ENCODE data around the gene NEUROG1.

NEUROG1 gene

DNA sequence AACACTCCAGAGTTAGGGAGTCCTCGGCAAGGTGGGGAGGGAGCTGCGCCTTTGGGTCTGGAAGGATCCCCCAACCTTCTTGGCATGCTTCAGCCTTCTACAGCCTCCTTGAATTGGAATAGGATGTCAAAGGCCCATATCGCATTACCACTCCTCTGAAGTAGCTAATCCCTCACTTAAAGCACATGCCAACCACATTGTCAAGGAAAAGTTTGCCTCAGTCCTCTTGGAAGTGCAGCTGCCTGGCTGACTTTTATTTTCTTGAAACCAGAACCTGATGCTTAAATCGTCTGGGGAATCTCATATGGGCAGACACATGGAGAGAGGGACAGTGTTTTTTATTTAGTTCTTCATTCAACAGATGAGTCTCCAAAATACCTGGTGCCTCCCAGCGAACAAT is 28.6 kb upstream of the NEUROG1 start:
- no peak for DNase-seq (ENCODE audit: low read depth, low spot score)

DNA sequence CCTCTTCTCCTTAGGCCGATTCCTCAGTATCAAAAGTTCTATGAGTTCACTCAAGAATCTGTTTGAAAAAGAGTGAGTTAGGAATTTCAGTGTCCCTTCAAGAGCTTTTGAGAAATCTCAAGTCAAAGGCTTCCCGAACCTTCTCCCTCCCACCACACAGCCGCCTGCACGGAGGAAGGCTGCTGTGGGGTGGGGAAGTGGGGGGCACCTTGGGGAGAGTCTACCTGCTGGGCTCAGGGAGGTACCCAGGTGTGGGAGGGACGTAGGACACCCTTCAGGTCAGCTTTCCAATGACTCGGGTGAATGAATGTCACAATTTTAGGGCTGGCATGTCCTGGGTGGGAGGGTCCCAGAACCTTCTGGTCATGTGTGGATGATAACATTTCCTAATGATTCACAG is 25.5 kb upstream of the NEUROG1 start:
- DNase-seq (ENCODE audit: low read depth, low spot score) = no peak

DNA sequence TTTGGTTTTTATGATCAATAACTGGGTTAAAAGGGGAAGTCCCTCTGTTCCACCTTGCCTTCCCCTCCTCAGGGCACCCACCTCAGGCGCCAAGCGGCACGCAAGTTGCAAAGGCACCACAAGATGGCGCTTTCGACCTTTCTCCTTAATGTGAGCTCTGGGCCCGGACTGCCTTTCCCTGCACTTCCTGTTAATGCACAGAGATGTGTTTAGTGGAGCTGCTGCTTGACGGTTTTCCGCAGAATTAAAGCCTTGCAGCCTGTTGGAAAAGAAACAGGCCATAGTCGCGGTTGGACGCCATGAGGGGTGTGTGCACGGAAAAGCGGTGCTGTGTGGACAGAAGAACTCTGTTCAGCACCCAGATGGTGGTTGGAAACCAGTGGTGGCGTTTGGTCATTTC is 25.1 kb upstream of the NEUROG1 start:
- no peak for DNase-seq (ENCODE audit: low read depth, low spot score)

DNA sequence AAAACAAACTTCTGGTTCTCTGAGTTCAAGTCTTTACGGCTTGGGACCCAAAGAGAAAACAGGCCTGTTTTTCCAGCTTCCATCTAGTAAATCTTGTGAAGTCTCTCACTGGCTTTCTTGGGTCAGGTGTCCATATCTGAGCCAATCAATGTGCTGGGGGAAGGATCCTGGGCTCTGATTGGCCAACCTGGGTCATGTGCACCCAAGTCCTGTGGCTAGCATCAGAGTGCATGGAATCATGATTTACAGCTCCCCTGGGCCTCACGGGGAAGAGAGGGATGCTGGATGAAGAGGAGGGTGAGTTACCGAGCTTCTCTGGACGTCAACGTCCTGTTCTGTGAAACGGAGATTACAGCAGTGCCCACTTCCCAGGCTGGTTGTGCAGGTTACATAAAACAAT is 23.6 kb upstream of the NEUROG1 start:
- no peak for DNase-seq (ENCODE audit: low read depth, low spot score)

DNA sequence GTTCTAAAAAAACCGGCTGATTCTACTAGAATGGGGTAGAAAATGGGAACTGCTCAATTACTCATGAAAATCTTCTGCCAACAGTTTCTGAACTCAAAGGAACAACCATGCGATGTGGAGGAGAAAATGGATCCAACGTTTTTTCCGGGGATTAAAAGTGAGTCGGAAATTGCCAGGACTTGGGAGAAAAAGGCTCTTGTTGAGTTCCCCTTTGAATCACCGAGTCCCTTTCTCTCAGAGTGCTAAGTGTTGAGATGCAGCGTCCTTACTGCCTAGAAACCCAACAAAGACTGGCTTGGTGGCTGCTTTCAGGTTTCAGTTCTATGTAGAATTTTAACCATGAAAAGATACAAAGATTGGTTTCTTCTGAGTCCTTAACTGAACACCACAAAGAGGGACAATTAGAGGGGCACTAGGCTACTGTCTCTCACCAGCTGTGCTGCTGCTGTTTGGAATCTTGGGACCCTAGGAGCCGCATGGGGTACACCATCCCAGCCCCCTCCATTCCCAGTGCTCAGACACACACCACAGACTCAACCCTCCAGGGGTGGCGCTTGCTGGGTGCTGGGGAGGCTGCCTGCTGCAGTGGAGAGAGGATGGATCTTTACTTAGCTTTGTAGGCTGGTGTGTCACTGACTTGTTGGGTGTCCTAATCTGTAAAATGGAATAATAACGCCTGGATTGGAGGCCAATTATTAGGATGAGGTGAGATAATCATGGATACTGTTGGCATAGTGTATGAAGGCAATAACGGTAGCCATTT is 21.5 kb upstream of the NEUROG1 start:
- DNase-seq (ENCODE audit: low read depth, low spot score) = no peak

DNA sequence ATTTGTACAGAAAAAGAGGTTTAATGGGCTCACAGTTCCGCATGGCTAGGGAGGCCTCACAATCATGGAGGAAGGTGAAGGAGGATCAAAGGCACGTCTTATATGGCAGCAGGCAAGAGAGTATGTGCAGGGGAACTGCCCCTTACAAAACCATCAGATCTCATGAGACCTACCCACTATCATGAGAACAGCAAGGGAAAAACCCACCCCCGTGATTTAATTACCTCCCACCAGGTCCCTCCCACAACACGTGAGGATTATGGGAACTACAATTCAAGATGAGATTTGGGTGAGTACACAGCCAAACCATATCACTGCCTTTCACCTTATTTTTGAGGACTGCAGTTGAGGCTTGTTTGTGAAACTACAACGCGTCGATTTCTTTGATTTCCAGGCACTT is 20.9 kb upstream of the NEUROG1 start:
- DNase-seq (ENCODE audit: low read depth, low spot score) = no peak

DNA sequence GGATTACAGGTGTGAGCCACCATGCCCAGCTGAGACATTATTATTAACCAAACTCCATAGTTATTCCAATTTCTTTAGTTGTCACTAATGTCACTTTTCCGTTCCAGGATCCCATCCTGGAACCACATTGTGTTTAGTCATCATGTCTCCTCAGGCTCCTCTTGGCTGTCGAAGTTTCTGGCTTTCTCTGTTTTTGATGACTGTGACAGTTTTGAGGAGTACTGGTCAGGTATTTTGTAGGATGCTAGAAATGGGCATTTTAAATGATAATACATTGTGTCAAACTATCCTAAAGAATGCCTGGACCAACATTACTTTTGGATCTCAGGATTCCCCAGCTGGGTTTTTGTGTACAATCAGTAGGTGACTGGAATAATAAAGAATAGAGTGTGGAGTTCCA is 19.8 kb upstream of the NEUROG1 start:
- no peak for DNase-seq (ENCODE audit: low read depth, low spot score)

DNA sequence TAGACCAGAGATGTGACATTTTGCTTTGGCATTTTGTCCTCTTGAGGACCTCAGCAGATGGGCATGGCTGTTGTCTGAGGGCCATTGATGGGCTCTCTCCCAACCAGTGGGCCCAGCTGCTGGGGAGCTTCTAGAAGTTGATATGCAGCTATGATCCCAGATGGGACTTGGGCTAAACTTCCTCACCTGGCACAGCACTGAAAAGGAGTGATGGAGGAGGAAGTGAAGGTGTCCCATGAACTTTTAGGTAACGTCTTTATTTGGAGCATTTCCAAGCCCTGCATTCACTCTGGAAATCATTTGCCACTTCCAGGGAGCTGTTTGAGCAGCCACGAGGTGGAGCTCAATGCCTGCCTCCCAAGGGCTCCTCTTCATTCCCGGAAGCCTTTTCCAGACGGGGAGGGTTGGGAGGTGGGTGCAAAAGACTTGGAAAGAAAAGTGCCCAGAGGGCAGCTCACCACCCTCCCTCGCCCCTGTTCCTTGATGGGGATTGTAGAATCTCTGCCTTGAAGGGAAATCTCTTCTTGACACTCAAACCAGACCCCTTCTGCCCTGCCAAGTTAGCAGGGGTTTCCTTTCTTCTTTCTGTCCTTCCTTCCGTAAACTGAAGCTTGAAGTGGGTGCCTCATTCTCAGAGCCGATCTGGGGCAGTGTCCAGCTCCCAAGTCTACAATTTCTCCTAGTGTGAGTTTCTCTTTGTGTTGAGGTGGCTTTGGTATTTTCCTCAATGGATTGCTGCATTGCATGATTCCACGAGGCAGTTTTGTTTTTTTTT is 18.1 kb upstream of the NEUROG1 start:
- no peak for DNase-seq (ENCODE audit: low read depth, low spot score)

DNA sequence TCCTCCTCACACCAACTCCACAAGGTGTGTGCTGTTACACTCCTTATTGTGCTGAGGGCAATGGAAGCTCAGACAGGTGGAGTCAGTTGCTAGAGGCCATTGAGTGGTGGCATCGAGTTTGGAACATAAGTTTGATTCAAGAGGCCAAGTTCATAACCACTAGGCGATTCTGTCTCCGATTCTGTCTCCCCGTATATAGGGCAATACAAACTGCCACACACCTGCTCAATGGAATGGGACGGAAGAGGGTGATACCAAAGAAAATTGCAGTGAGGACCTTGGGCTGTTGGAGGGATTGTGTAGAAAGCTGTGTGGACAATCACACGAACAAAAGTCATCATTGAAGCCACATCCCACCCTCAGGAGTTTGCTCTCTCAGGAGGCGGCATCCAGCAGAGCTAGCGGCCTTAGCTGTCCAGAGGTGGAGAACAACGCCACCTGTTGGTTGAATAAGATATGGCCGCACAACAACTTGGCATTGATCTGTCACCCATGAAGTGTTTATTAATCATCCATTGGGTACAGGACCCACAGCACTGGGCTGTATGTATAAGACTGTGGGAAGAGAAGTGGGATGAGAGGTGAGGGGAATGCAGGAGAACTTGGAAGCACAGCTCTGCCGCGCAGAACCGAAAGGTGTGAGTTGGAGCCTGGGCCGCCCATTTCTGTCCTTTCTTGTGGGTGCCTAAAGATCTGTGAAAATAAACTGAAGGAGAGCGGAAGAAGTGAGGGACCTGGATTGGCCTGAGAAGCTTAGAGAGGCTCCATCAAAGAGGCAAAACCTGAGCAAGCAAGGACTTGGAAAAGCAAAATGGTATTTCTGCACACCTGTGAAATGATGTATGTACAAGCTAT is 16.1 kb upstream of the NEUROG1 start:
- DNase-seq (ENCODE audit: low read depth, low spot score) = no peak

DNA sequence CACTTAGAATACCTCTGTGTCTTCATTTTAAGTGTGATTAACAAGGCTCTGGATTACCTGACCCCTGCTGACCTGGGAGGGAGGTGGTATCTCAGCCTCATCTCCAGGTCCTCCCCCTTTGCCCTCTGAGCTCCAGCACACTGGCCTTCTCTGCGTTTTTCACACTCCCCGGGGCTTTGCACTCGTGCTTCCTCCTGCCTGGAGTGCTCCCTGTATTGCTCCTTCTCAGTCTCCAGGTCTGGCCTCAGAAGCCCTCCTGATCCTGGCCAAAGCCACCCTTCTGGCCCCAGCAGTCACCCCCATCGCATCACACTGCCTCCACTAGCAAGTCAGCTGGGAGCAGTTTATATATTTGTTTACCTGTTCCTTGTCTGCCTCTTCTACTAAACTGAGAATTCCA is 13.6 kb upstream of the NEUROG1 start:
- no peak for DNase-seq (ENCODE audit: low read depth, low spot score)

DNA sequence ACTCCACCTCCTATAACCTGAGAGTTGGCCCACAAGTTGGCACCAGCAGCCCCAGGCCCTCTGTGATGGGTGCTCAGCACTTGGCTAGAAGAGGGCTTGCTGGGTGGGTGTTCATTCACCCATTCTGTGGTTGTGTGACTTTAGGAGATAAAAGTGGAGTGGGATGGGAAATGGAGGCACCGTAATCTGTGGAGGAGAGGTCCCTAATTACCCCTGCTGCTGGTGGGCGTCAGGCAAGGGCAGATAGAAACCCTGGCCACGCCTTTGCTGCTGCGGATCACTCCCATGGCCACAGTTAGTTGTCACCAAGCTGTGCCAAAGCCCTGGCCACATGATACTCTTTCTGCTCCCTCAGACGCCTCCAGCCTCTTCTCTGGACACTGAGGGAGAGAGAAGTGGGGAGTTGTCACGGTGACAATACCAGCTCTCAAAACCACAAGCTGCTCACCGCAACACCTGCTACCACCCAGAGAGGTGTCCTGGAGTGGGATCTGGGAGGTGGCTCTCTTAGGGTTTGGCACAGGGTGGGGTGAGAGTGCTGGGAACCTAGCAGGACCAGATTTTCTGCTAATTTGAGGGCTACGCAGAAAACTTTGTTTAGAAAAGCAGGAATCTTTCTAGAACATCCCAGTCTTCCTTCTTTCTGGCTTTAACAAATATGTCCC is 12.0 kb upstream of the NEUROG1 start:
- DNase-seq (ENCODE audit: low read depth, low spot score) = no peak

DNA sequence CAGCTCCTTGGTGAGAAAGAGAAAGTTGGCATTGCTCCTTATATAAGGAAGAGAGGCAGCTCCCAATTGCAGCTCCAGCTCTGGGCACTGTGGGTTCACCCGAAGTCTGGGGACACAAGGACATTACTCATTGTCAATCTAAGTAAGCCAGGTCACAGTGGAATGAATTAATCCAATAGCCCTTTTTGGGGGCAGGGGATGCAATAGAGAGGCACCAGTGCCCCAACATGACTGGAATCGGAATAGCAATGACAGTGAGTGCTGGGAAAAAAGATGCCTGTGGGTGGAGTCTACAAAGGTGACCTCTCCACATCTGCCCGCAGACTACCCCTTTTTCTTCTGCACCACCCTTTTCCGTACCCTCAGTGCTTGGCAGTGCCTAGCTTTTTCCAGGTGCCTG is 11.1 kb upstream of the NEUROG1 start:
- DNase-seq (ENCODE audit: low read depth, low spot score) = no peak

DNA sequence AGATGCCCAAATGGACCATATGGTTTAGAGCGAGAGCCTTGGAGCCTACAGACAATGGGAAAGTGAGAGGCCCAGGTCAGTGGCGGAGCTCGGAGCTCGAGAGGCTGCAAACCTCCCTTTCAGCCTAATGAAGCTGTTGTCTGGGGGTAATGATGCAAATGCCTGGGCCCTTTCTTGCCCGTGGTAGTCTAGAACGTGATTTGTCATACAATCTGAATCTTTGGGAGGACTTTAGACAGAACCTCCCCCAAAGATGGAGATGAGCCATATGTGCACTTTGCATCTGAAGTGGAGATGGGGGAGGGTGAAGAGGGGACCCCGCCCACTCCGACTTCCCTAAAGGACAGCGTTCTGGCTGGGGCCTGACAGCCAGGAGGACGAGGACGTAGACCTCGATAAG is 10.3 kb upstream of the NEUROG1 start:
- DNase-seq (ENCODE audit: low read depth, low spot score) = no peak

DNA sequence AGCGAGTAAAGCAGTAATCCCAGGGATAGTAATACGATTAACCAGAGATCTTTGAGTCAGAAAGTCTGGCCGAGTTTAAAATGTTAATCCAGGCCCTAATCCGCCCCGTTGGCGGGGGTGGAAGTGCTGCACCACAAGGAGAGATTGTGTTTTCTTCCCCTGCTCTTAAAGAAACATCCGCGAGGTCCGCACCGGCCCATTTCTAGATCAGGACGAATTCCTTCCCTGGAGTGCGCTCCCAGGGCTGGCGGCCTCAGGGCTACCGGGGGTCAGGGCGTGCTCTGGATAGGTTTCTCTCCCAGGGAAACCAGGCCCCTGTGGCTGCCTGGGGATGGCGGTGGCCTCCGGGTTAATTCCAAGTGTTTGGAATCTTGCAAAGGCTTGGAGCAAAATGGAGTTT is 9.3 kb upstream of the NEUROG1 start:
- no peak for DNase-seq (ENCODE audit: low read depth, low spot score)

DNA sequence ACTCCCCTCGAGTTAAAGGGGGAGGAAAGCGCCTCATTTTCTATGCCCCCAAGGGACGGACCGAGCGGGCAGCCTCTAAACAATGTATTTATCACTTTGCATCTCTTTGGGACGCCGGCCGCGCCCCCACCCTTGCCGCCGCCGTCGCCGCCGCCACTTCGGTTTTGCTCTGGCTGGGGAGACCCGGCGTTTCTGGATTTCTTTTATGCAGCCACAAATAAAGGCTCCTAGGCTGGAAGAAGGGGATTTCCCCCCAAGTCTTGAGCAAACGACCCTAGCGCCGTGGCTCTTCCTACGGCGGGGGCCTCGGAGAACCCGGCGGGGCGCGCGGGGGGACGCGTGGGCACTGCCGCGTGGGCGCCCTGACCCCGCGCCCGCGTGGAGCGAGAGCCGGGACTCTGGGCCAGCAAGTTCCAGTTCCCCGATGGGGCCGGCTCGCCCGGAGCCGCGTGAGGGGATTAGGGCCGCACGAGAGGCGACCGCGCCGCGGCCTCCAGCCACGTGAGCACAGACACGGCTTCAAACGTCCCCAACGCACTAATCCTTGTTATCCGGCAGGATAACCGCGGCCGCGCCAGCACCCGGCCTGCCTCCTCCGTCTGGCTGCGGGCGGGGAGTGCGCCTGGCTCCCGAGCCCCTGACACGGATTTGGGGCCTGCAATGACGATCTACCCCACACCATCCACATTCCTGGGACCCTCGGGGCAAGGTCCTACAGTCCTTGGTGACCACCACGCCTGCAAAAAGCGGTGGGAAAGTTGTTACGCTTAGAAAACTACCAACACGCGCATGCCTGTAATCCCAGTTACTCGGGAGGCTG is 7.9 kb upstream of the NEUROG1 start:
- no peak for DNase-seq (ENCODE audit: low read depth, low spot score)

DNA sequence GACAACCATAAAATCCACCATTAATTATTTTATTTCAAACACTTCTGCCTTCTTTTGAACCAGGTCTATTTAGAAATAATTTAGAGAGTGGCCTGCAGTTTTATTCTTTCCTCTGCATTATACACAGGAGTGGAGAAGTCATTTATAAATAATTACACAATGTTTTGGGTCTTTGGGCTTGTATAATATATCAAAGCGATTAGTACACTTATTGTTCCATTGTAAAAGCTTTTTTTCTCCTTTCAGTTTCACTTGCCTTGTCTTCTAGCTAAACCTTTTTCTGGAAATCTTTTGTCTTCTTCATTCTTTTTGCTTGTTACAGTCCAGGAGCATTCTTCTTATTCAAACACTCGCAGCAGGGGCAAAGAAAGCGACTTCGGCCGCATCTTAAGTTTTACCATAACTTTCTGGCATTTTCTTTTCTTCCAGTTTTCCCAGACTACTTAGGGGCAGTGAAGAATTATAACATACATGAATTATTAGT is 7.3 kb upstream of the NEUROG1 start:
- no peak for DNase-seq (ENCODE audit: low read depth, low spot score)

DNA sequence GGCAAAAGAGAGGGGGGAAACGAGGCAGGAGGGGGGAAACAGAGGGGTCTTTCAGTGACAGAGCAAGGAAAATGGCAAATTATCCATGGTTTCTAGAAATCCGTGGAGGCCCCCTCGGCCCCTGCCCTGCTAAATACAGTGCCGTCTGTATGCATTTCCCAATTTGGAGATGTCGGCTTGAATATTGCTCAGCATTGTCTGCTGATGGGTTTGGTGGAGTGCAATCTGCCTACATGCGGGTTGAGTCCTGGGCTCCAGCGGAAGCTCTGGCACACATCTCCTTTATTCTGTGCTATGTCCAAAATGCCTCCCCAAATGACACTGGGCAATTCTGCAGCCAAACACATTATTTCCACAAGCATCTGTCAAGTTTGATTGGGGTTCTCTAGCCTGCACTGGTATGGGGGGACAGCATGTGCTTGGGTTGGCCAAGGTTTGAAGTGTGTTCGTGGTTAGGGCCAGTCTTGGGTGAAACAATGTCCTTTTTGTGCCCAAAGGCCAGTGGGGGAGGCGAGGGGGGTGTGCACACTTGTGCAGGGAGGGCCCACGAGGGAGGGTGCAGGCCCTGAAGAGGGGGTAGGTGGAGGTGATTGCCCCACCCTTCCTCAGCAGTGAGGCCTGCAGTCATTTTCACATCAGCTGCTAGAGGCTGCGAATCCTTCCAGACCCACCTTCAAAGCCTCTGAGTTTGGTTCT is 6.2 kb upstream of the NEUROG1 start:
- DNase-seq (ENCODE audit: low read depth, low spot score) = no peak

DNA sequence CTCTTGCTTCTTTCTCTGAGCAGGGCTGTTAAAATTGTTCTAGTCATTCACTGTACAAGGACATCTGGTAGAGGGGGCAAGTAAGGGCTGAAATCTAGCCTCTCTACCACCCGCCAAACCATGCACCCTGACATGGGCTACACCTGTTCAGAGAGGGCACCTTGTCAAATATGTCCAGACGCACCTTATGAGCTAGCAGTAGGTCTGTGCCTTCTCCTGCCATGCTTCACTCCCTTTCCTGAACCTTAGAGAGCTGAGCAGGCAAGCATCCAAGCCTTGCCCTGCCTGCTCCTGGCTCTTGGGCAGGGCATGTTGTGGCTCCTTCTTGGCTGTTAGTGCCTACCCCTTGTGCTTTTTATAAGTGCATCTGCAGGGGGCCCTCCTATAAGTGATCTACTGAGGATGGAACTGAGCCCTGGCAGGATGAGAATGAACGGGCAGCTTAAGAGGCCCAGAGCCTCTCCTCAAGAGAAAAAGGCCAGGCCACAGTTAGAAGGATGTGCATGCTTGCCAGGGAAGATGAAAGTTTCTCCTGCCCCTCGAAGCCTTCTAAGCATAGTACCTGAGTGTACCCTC is 3.8 kb upstream of the NEUROG1 start:
- DNase-seq (ENCODE audit: low read depth, low spot score) = no peak

DNA sequence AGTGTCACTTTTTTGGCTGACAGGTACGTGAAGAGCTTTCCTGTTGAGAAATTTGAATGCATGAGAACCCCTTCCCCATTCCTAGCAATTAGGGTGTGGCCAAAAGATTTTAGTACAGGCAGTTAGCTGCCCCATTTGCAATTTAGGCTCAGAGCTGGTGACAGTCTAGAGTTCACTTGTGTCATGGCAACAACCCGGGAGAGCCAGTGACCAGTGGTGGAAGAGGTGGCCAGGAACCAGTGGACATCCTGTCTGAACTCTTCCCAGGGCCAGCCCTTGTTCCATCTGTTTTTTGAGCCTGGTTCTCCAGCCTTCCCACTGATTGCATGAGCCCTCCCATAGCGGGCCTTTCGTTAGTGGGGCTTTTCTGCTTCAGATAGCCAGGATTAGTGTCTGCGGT is 2.5 kb upstream of the NEUROG1 start:
- no peak for DNase-seq (ENCODE audit: low read depth, low spot score)

DNA sequence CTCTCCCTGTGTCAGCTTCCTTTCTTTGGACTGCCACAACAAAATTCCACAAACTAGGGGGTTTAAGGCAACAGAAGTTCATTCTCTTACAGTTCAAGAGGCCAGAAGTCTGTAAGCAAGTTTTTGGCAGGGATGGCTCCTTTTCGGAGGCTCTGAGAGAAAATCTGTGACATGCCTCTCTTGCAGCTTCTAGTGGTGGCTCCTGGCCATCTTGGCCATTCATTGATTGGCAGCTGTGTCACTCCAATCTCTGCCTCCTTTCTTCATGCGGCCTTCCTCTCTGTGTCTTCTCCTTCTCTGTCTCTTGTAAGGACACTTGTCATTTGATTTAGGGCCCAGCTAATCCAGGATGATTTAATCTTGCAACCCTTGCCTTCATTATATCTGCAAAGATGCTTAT is 2.0 kb upstream of the NEUROG1 start:
- DNase-seq (ENCODE audit: low read depth, low spot score) = no peak

All from brain pericyte (primary cell).